ENCODE measurements around the gene SHC1.
A peak's percentile ranks its signal among the peaks of the same experiment; 100 is the strongest.

The SHC1 gene

GRCh38 chr1:154970631-154971340 lies at the start of gene SHC1:
SHC1 (minus strand) TSS chr1:154970747; CDS start chr1:154970526, 221 bp downstream.
- H3K27ac ChIP-seq = peak within 1 kb of the TSS; percentile 94; the same call in 1 of the 2 replicates
- no peak for TF ChIP-seq CTCF (conservative IDR thresholded peaks at IDR 0.05)

GRCh38 chr1:155019377-155020245 lies 49.1 kb upstream of the SHC1 start:
- peak overlapping the region; percentile 81; the same call in 1 of the 2 replicates for H3K27ac ChIP-seq
- no peak for TF ChIP-seq CTCF (conservative IDR thresholded peaks at IDR 0.05)

GRCh38 chr1:155018617-155019348 lies 48.2 kb upstream of the SHC1 start:
- peak overlapping the region; percentile 81; the same call in 1 of the 2 replicates for H3K27ac ChIP-seq
- no peak for TF ChIP-seq CTCF (conservative IDR thresholded peaks at IDR 0.05)

GRCh38 chr1:155017946-155018316 lies 47.4 kb upstream of the SHC1 start:
- H3K27ac ChIP-seq = peak overlapping the region; percentile 81
- TF ChIP-seq CTCF (conservative IDR thresholded peaks at IDR 0.05) = no peak

- TF ChIP-seq CTCF (conservative IDR thresholded peaks at IDR 0.05) = peak; percentile 100
- peak overlapping the region; percentile 81 for H3K27ac ChIP-seq
Observed at GRCh38 chr1:155017041-155017945, 46.7 kb upstream of the SHC1 start.

- H3K27ac ChIP-seq = peak overlapping the region; percentile 81
- TF ChIP-seq CTCF (conservative IDR thresholded peaks at IDR 0.05) = no peak
Observed at GRCh38 chr1:155016231-155016831, 45.8 kb upstream of the SHC1 start.

Measured in VCaP (cell line).